ENCODE data around the gene PNKD. TPM values are rescaled to one million over a fixed set of nuclear protein-coding genes. Genes with fewer than 3 reads are reported as not detected.

Gene PNKD
- total RNA-seq, 1 experiment from 2014 or later, result 49.8 TPM

- ATAC-seq (no peak), DNase-seq (ENCODE audit: low spot score) (no peak)
- Mint-ChIP-seq H3K27ac (no peak overlapping the region), H3K9me3 (no peaks in the 10 kb centered on the region), H3K4me1 (peaks cover 14% of the 10 kb centered on the region), H3K4me3 (no peak overlapping the region), H3K27me3 (ENCODE audit: low read depth) (no peaks in the 10 kb centered on the region), H3K36me3 (peaks cover 23% of the 10 kb centered on the region)
- POLR2A ChIA-PET, result interaction anchor here (0.8 kb wide), 1 partner anchor 11 kb away, joined by 3 read pairs; no protein-coding TSS in a partner anchor
- CTCF ChIA-PET, result interaction anchor here (1.0 to 1.2 kb wide), 6 partner anchors 16 to 45 kb away, joined by 3 to 5 read pairs (median 4); partner anchors contain the start of gene TMBIM1
- TF ChIP-seq ZNF138 (CRISPR knock-in tag; conservative IDR thresholded peaks at IDR 0.05) (no peak), CREM (CRISPR knock-in tag; IDR thresholded peaks at IDR 0.05) (no peak)
Measured at GRCh38 chr2:218275371-218276072, 5.2 kb downstream of the PNKD start.

GRCh38 chr2:218276986-218277755, 6.9 kb downstream of the PNKD start:
- ATAC-seq, result no peak
- Mint-ChIP-seq H3K4me1 (peaks cover 2% of the 10 kb centered on the region; the same call in 1 of the 2 replicates), H3K36me3 (peaks cover 23% of the 10 kb centered on the region), H3K4me3 (no peak overlapping the region), H3K9me3 (no peaks in the 10 kb centered on the region), H3K27ac (no peak overlapping the region; the same call in 1 of the 2 replicates), H3K27me3 (ENCODE audit: low read depth) (no peaks in the 10 kb centered on the region)
- ChIA-PET POLR2A (no interaction called here), CTCF (interaction anchor here (1.2 kb wide), 1 partner anchor 16 kb away, joined by 3 read pairs; no protein-coding TSS in a partner anchor)
- TF ChIP-seq NR3C1 (CRISPR knock-in tag; conservative IDR thresholded peaks at IDR 0.05; ENCODE audit: low read depth) (no peak), E2F4 (CRISPR knock-in tag; IDR thresholded peaks at IDR 0.05; ENCODE audit: borderline replicate concordance, low read depth) (no peak), PREB (CRISPR knock-in tag; IDR thresholded peaks at IDR 0.05; ENCODE audit: borderline replicate concordance) (no peak)
- no peak for DNase-seq (ENCODE audit: low spot score)

GRCh38 chr2:218277921-218278320, 7.6 kb downstream of the PNKD start:
- no peaks in the 10 kb centered on the region for H3K27me3 Mint-ChIP-seq (ENCODE audit: low read depth)
- H3K9me3 Mint-ChIP-seq, result no peaks in the 10 kb centered on the region
- DNase-seq (ENCODE audit: low spot score), result no peak
- H3K27ac Mint-ChIP-seq, result no peak overlapping the region
- H3K4me1 Mint-ChIP-seq, result no peaks in the 10 kb centered on the region; the same call in 1 of the 2 replicates
- H3K4me3 Mint-ChIP-seq, result no peak overlapping the region
- CTCF ChIA-PET, result no interaction called here
- H3K36me3 Mint-ChIP-seq, result peaks cover 23% of the 10 kb centered on the region
- ATAC-seq, result no peak
- POLR2A ChIA-PET, result no interaction called here
- no peak for TF ChIP-seq IRF2 (CRISPR knock-in tag; IDR thresholded peaks at IDR 0.05; ENCODE audit: borderline replicate concordance, low read depth)

- Mint-ChIP-seq H3K9me3 (no peaks in the 10 kb centered on the region), H3K4me1 (no peaks in the 10 kb centered on the region; the same call in 1 of the 2 replicates), H3K27me3 (ENCODE audit: low read depth) (no peaks in the 10 kb centered on the region), H3K27ac (no peak overlapping the region), H3K36me3 (peaks cover 21% of the 10 kb centered on the region), H3K4me3 (no peak overlapping the region)
- POLR2A ChIA-PET, result no interaction called here
- DNase-seq (ENCODE audit: low spot score), result no peak
- CTCF ChIA-PET, result no interaction called here
- ATAC-seq, result no peak
- TF ChIP-seq KAT7 (CRISPR knock-in tag; IDR thresholded peaks at IDR 0.05; ENCODE audit: borderline replicate concordance) (no peak), ZNF532 (CRISPR knock-in tag; IDR thresholded peaks at IDR 0.05; ENCODE audit: borderline replicate concordance) (no peak), E2F4 (CRISPR knock-in tag; IDR thresholded peaks at IDR 0.05; ENCODE audit: borderline replicate concordance, low read depth) (no peak), ZNF138 (CRISPR knock-in tag; conservative IDR thresholded peaks at IDR 0.05) (no peak), FOXJ3 (CRISPR knock-in tag; IDR thresholded peaks at IDR 0.05; ENCODE audit: borderline replicate concordance) (no peak), MYBL2 (CRISPR knock-in tag; IDR thresholded peaks at IDR 0.05) (no peak), ZNF423 (CRISPR knock-in tag; IDR thresholded peaks at IDR 0.05) (no peak), HMGXB4 (CRISPR knock-in tag; IDR thresholded peaks at IDR 0.05) (no peak)
Measured at GRCh38 chr2:218278531-218279360, 8.4 kb downstream of the PNKD start.

Measured in WTC11 (cell line).